Measurements from ENCODE around the gene PSENEN.

PSENEN gene

DNA sequence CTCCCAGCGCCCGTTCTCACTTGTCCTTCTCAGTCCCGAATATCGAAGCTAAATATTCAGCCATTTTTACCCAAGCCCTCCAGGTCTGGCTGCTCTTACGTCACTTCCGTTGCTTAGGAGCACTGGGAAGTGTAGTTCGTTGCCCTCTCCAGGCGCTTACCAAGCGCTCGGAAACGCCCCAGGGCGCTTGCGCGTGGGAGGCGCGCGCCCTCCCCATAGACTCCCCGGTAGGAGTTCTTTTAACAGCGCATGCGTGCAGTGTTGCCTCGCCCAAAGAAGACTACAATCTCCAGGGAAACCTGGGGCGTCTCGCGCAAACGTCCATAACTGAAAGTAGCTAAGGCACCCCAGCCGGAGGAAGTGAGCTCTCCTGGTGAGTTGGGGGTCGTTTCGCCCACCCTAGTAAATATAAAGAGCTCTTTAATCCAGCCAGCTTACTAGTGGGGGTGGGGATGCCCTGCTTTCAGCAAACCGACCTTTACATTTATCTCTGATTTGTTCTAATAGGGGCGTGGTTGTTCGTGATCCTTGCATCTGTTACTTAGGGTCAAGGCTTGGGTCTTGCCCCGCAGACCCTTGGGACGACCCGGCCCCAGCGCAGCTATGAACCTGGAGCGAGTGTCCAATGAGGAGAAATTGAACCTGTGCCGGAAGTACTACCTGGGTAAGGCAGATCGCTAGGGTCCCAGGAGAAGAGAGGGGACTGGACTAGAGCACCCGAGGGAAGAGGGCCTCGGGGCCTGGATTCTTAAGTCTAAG, at the start of gene PSENEN, which contains the start of gene U2AF1L4:
TSS of gene PSENEN (plus strand) at position 324 of the 759 bp plus-strand sequence. CDS start at position 604, 280 bp downstream.
TSS of gene U2AF1L4 (minus strand) at position 91 of the 759 bp plus-strand sequence. CDS start at position 64, 27 bp downstream.
- peak; percentile 98 for DNase-seq

DNA sequence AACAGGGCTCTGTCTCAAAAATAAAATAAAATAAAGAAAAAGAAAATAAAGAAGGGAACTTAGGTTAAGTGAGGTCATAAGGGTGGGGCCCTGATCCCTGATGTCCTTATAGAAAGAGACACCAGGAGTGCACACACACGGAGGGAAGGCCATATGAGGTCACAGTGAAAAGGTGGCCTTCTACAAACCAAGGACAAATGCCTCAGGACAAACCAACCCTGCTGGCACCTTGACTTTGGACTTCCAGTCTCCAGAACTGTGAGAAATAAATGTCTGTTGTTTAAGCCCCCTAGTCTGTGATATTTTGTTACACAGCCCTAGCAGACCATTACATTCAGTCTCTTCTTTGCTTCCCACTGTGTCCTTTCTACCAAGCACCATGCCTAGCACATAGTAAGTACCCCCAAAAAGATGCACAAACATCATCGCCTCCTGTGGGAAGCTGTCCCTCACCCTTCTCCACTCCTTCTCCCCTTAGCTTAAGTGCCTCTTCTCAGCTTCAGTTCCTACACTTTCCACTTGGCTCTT, 49.5 kb upstream of the PSENEN start:
- DNase-seq: no peak

- no peak for DNase-seq
Observed at GRCh38 chr19:35696835-35697234, 48.6 kb upstream of the PSENEN start.

- peak; percentile 96 for DNase-seq
Observed at GRCh38 chr19:35702223-35703012, 43.0 kb upstream of the PSENEN start.

GRCh38 chr19:35703343-35703742, 42.1 kb upstream of the PSENEN start:
- DNase-seq: no peak

- DNase-seq: peak; percentile 0
Observed at GRCh38 chr19:35704218-35704617, 41.2 kb upstream of the PSENEN start, which contains the start of gene ZBTB32. ZBTB32 (plus strand) TSS chr19:35704558; CDS start chr19:35714627, 10,069 bp downstream.

- DNase-seq: no peak
Observed at GRCh38 chr19:35708391-35708790, 37.1 kb upstream of the PSENEN start.

DNA sequence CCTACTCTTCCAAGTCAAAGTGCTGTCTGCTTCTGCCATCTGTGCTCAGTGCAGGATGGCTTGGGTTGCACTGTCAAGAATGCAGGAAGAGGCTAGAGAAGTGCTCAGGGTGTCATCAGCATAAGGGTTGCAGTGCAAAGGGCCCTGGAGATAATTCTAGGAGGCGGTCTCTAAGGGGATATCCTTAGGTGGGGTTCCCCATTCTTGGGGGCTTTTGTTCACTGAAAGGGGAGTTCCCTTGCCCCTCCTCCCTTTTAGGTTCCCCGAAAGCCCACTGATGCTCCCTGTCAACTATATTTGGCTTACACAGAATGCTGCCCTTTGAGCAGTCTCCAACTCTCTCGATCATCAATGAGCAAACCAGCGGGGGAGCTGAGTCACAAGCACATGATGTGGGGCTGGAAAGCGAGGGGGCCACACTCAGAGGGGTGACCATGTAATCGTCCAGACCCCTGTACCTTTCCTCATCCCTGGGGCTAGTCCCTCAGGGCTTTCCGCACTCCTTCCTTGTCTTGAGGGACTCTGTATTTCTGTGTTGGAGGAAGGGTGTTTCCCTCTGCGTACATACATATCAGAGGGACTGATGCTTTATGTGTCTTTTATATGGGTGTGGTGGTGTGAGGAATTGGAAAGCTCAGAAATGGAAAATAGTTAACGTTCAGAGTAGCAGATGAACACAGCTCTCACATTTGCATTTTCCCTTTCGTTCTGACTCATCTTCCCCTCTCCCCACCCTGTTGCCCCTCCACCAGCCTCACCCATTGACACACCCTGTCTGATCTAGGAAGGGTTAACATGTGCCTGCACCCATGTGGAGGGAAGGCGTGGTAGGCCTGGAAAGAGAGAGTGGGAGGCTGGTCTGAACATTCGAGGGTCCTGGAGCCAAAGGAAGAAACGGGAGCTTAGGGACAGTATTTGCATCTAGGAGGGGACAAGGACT, 34.4 kb upstream of the PSENEN start:
- DNase-seq: no peak

- DNase-seq: no peak
Observed at GRCh38 chr19:35712567-35713505, 32.6 kb upstream of the PSENEN start.

DNA sequence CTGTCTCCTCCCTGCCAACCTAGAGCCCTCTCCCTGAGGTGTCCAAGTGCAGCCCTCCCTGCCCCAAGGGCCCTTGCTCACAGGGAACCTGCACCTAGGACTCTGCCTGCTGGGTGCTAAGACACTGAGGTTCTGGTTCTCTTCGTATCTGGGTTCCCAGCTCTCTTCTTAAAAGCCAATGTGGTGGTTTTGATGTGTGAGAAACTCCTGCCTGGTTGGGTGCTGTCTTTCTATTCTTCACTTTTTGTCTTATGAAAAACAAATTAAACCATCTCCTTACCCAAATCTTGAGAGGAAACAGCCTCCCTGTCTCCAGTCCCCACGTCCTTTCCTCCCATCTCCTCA, 32.0 kb upstream of the PSENEN start:
- no peak for DNase-seq

DNA sequence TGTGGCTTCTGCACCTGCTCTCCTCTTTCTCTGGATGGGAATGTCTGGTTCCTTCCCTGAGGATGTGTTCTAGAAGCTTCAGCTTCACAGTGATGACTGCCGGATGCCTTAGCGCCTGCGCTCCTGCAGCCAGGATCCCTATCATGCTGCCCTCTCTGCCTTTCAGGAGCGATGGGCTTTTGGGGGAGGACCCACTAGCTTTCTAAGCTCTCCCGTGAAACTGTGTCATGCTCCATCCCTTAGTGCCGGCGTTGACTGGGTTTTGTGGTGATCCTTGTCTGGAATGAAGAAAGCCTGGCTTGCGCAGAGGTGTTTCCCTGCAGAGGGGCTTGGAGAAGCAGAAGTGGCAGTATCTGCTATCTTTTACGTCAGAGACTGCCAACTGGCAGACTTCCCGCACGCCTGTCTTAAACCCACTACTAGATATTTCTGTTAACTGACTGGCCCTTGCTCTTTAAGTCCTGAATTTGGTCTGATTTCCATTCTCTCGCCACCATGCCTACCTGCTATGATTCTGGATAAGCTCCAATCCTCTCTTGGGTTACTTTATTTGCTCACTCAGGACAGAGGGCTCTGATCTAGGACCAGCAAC, 31.5 kb upstream of the PSENEN start:
- DNase-seq: no peak

DNA sequence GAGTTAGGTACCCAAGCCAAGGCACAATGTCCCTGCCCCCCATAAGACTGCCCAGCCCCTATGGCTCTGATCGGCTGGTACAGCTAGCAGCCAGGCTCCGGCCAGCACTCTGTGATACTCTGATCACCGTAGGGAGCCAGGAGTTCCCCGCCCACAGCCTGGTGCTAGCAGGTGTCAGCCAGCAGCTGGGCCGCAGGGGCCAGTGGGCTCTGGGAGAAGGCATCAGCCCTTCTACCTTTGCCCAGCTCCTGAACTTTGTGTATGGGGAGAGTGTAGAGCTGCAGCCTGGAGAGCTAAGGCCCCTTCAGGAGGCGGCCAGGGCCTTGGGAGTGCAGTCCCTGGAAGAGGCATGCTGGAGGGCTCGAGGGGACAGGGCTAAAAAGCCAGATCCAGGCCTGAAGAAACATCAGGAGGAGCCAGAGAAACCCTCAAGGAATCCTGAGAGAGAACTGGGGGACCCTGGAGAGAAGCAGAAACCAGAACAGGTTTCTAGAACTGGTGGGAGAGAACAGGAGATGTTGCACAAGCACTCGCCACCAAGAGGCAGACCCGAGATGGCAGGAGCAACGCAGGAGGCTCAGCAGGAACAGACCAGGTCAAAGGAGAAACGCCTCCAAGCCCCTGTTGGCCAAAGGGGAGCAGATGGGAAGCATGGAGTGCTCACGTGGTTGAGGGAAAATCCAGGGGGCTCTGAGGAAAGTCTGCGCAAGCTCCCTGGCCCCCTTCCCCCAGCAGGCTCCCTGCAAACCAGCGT, 30.7 kb upstream of the PSENEN start:
- no peak for DNase-seq

GRCh38 chr19:35715355-35715809, 30.1 kb upstream of the PSENEN start:
- no peak for DNase-seq

DNA sequence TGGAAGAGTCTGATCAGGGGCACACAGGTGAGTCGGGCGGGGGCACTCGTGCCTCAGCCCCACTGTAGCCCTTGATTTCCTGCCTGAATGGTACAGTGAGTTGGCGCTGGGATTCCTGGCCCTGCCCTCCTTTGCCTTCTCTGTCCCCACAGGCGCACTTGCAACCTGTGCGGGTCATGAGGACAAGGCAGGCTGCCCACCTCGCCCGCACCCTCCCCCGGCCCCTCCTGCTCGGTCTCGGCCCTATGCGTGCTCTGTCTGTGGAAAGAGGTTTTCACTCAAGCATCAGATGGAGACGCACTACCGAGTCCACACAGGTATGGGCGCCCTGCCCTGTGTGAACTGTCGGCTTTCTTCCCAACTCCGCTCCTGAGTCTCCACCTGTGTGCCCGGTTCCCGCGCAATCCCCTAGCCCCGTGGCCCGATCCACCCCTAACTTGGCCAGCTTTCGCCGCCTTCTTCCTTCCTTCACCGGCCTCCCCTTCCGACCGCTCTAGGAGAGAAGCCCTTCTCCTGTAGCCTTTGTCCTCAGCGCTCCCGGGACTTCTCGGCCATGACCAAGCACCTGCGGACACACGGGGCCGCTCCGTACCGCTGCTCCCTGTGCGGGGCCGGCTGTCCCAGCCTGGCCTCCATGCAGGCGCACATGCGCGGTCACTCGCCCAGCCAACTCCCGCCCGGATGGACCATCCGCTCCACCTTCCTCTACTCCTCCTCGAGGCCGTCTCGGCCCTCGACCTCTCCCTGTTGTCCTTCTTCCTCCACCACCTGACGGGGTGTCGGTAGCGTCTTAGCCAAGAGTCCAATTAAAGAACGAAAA, 29.3 kb upstream of the PSENEN start:
- DNase-seq: peak; percentile 49

DNA sequence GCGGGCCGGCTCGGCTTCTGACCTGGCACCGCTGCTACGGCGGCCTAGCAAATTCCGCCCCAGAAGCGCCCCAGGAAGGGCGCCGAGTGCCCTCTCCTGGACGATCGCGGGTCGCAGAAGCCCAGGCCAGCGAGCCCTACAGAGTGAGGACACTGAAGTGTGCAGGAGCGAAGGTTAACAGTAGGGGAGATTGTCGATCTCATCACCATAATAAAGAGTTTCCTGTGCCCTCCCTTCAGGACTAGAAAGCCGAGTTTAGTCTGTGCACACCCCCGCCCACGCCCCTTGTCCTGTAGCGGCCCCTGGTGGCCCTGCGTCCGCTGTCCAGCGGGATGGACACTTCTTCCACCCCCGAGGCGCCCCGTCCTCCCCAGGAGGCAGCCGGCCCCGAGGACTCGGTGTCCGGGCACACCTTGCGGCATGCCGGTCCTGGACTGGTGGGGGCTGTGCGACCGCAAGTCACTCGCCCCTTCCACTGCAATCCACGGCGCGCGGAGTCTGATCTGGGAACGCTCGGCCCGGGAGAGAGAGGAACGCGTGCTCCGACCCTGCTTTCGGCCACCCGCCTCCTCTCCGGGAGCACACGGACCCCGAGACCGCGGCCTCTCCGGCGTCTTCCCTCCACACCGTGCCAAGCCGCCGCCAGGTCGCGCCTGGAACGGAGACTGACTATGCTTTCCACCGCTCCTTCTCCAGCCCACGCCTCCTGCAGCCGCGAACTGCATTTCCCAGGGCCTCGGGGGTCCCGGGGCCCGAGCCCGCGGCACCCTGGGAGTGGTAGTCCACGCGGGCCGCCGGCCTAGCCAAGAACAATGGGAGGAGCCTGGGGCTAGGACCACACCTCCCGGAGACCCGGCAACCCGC, 28.4 kb upstream of the PSENEN start:
- DNase-seq: peak; percentile 83

DNA sequence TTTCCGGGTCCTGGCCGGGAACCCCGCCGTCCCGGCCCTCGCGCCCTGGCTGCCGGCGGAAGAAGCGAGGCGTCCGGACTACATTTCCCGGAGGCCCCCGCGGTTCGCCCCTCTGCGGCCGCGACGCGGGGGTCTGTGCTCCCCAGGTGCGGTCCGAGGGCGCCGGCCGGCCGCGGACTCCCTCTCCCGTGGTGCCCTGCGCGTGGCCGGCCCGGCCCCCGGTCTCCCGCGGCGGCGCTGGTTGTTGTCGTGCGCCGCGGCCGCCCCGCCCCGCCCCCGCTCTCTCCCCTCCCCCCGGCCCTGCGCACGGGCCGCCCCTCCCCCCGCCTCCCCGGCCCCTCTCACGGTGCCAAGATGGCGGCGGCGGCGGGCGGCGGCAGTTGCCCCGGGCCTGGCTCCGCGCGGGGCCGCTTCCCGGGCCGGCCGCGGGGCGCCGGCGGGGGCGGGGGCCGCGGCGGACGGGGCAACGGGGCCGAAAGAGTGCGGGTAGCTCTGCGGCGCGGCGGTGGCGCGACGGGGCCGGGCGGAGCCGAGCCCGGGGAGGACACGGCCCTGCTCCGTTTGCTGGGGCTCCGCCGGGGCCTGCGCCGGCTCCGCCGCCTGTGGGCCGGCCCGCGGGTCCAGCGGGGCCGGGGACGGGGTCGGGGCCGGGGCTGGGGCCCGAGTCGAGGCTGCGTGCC, 27.6 kb upstream of the PSENEN start, which contains the start of gene KMT2B:
TSS of gene KMT2B (plus strand) at position 339 of the 680 bp plus-strand sequence. CDS start at position 355, 16 bp downstream.
- DNase-seq: peak; percentile 65

DNA sequence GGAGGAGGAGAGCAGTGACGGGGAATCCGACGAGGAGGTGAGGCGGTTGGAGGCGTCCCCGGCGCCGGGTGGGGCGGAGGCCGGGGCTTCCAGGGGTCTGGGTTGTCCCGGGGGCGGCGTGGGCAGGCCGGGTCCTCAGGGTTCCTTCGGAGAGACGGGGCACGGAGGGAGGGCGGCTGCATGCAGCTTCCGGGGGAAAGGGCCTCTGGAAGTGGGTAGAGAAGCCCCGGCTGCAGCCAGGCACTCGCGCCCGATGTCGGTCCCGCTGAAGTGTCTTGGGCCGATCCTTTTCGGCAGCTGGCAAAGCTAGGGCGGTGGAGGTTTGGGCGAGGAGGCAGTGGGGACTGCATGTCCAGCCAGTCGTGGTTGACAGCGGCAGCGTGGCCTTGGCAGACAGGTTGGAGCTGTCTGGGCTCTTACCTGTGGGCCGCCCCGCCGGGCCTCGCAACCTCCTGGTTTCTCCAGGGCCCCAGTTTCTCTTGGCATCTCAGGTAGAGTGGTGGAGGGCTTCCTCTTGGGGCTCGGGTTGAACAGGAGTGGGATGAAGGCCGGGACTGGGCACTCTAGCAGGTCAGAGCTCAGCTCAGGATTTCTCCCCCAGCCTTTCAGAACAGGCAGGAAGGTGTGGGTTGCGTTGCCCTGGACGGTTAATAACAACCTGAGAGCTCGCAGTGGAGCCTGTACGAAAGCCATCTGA, 27.0 kb upstream of the PSENEN start:
- DNase-seq: peak; percentile 29
